ENCODE data around the gene DSG4.

DNA sequence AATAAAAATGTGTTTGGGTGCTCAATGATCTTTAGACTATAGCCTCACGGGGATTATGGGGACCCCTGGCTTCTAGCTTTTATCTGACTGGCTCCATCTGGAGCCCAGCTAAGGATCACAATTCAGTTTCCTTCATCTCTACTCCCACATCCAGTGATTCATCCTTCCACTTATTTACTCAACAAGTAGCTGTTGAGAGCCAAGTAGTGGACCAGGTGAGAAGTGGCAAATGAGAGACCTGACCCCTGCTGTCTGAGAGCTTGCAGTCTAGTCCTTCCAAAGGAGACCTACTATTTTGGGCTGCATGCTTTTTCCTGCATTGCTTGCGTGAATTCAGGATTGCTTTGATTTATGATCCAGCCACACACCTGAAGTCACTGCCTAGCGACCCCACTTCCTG lies 60.2 kb downstream of the DSG4 start:
- TF ChIP-seq, protein P1, sequence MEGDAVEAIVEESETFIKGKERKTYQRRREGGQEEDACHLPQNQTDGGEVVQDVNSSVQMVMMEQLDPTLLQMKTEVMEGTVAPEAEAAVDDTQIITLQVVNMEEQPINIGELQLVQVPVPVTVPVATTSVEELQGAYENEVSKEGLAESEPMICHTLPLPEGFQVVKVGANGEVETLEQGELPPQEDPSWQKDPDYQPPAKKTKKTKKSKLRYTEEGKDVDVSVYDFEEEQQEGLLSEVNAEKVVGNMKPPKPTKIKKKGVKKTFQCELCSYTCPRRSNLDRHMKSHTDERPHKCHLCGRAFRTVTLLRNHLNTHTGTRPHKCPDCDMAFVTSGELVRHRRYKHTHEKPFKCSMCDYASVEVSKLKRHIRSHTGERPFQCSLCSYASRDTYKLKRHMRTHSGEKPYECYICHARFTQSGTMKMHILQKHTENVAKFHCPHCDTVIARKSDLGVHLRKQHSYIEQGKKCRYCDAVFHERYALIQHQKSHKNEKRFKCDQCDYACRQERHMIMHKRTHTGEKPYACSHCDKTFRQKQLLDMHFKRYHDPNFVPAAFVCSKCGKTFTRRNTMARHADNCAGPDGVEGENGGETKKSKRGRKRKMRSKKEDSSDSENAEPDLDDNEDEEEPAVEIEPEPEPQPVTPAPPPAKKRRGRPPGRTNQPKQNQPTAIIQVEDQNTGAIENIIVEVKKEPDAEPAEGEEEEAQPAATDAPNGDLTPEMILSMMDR (IDR thresholded peaks at IDR 0.05), result no peak
- TF ChIP-seq POLR2A (IDR thresholded peaks at IDR 0.05), result no peak
- no peak for TF ChIP-seq POLR2AphosphoS5 (IDR thresholded peaks at IDR 0.05; ENCODE audit: insufficient read depth in 1 of 2, low read depth in 1 of 2)
